GM23248 (cell line): ENCODE measurements around the gene SELENOK. TPM values are rescaled to one million over a fixed set of nuclear protein-coding genes. Genes with fewer than 3 reads are reported as not detected.
A peak's percentile ranks its signal among the peaks of the same experiment; 100 is the strongest.

Source experiments
- DNase-seq: peaks from one replicate; pipeline ENCODE4 v3.0.0-alpha.2; 2015
- H2AFZ ChIP-seq: fragments of 200-600 bp; sonication (generic); 2 replicates; pipeline ENCODE4 v1.6.1; 2016; ENCODE audit warnings: antibody characterized with exemption
- H3F3A ChIP-seq: fragments of 200-600 bp; sonication (generic); 2 replicates; pipeline ENCODE4 v1.6.1; 2016; ENCODE audit warnings: mild to moderate bottlenecking, antibody characterized with exemption, mixed run types; ENCODE audit not compliant: insufficient read depth
- H3K27ac ChIP-seq: fragments of 200-600 bp; sonication (generic); 2 replicates; pipeline ENCODE4 v1.5.1; 2016; ENCODE audit warnings: mild to moderate bottlenecking
- H3K27me3 ChIP-seq: fragments of 200-600 bp; sonication (generic); replicated peaks from 2 replicates; pipeline ENCODE4 v1.6.1; 2016; ENCODE audit warnings: mild to moderate bottlenecking; ENCODE audit not compliant: insufficient read depth
- H3K36me3 ChIP-seq: fragments of 200-600 bp; sonication (generic); 2 replicates; pipeline ENCODE4 v1.6.1; 2016; ENCODE audit warnings: low read depth, mild to moderate bottlenecking
- H3K4me1 ChIP-seq: fragments of 200-600 bp; sonication (generic); 2 replicates; pipeline ENCODE4 v1.6.1; 2016; ENCODE audit warnings: mild to moderate bottlenecking; ENCODE audit not compliant: insufficient read depth
- H3K4me2 ChIP-seq: fragments of 200-600 bp; sonication (generic); one replicate; pipeline ENCODE4 v1.6.1; 2016; ENCODE audit warnings: mild to moderate bottlenecking; ENCODE audit not compliant: unreplicated experiment
- H3K4me3 ChIP-seq: fragments of 200-600 bp; sonication (generic); 2 replicates; pipeline ENCODE4 v1.5.1; 2016; ENCODE audit warnings: mild to moderate bottlenecking
- H3K79me2 ChIP-seq: fragments of 200-600 bp; sonication (generic); 2 replicates; pipeline ENCODE4 v1.6.1; 2016; ENCODE audit warnings: mild to moderate bottlenecking; ENCODE audit not compliant: insufficient read depth
- H3K9ac ChIP-seq: fragments of 200-600 bp; sonication (generic); 2 replicates; pipeline ENCODE4 v1.6.1; 2016; ENCODE audit warnings: mild to moderate bottlenecking
- H3K9me2 ChIP-seq: fragments of 200-600 bp; sonication (generic); 2 replicates; pipeline ENCODE4 v1.6.1; 2016; ENCODE audit warnings: mixed run types, mild to moderate bottlenecking, moderate library complexity; ENCODE audit not compliant: insufficient read depth
- H3K9me3 ChIP-seq: fragments of 200-600 bp; sonication (generic); one replicate; pipeline ENCODE4 v1.6.1; 2017; ENCODE audit warnings: low read depth
- H4K20me1 ChIP-seq: fragments of 200-600 bp; sonication (generic); 2 replicates; pipeline ENCODE4 v1.6.0; 2016; ENCODE audit not compliant: insufficient read depth
- EZH2 ChIP-seq: fragments of 200-600 bp; sonication (generic); IDR thresholded peaks from 2 replicates; pipeline ENCODE4 v1.6.1; 2018; ENCODE audit warnings: antibody characterized with exemption, mild to moderate bottlenecking; ENCODE audit not compliant: insufficient read depth, poor library complexity, severe bottlenecking
- EZH2phosphoT487 ChIP-seq: fragments of 200-600 bp; sonication (generic); IDR thresholded peaks from 2 replicates; pipeline ENCODE4 v1.6.1; 2018; ENCODE audit warnings: antibody characterized with exemption, moderate library complexity, mild to moderate bottlenecking, low read depth; ENCODE audit not compliant: insufficient read depth
- WGBS, 2 experiments: methylation state at CpG; one replicate each; pipeline ENCODE4 v1.1.6; 2015 to 2017; ENCODE audit warnings: low lambda C conversion rate in 2 of 2, low coverage in 1 of 2; ENCODE audit errors: missing lambda C conversion rate in 2 of 2; 5-methylcytosine and 5-hydroxymethylcytosine counted together
- in situ Hi-C: fragments of 300-500 bp; cut with MboI; formaldehyde crosslinking; loops from 2 replicates; pipeline ENCODE4 v1.15.0; 2020
- polyA plus RNA-seq: library from polyadenylated mRNA; unstranded; fragments of >200 nt; fragmentation: Nextera tagmentation; extraction: Ambion mirVana; gene quantifications from 2 replicates; pipeline ENCODE4 v1.2.1, GENCODE V29; 2016
- total RNA-seq: library from RNA; depleted of rRNA; stranded (reverse); fragments of >200 nt; shearing (Covaris generic); gene quantifications from 2 replicates; pipeline ENCODE4 v1.2.3, GENCODE V29; 2014

SELENOK gene
- total and polyA plus RNA-seq, 2 experiments from 2014 or later = 37.5 to 97.5 TPM

- peaks cover 13% of the 10 kb centered on the region; the same call in 1 of the 2 replicates for H3K27me3 ChIP-seq
- TF ChIP-seq EZH2 = no peak
- WGBS, 2 experiments = 13% methylated on average over 1 of the region's 1 CpG
These were observed 29.6 kb upstream of the SELENOK start for GRCh38 chr3:53921296-53921695.

GRCh38 chr3:53919741-53920140, 28.1 kb upstream of the SELENOK start:
- H2AFZ ChIP-seq = no peak overlapping the region
- 33 to 40% methylated on average over 2 of the region's 2 CpGs for WGBS, 2 experiments
- no peaks in the 10 kb centered on the region for H4K20me1 ChIP-seq
- no peaks in the 10 kb centered on the region for H3K9me3 ChIP-seq
- H3K4me3 ChIP-seq = no peak overlapping the region
- H3K9ac ChIP-seq = no peak overlapping the region
- no peak for DNase-seq
- no peaks in the 10 kb centered on the region for H3K36me3 ChIP-seq
- no peak overlapping the region for H3K27ac ChIP-seq
- H3K4me1 ChIP-seq = no peaks in the 10 kb centered on the region
- H3K9me2 ChIP-seq = no peaks in the 10 kb centered on the region
- no peak for TF ChIP-seq EZH2phosphoT487
- no peak for TF ChIP-seq EZH2
- no peaks in the 10 kb centered on the region for H3K79me2 ChIP-seq
- no peak overlapping the region for H3K4me2 ChIP-seq
- H3F3A ChIP-seq = no peaks in the 10 kb centered on the region
- in situ Hi-C loops = no loop called here
- peaks cover 18% of the 10 kb centered on the region; the same call in 1 of the 2 replicates for H3K27me3 ChIP-seq

More at GRCh38 chr3:53921296-53921695, 29.6 kb upstream of the SELENOK start:
- Histone ChIP-seq H3K27ac (no peak overlapping the region), H3K4me2 (no peak overlapping the region), H3F3A (no peaks in the 10 kb centered on the region), H3K4me1 (no peaks in the 10 kb centered on the region), H3K9me3 (no peaks in the 10 kb centered on the region), H4K20me1 (no peaks in the 10 kb centered on the region), H3K36me3 (no peaks in the 10 kb centered on the region), H3K4me3 (no peak overlapping the region), H3K79me2 (no peaks in the 10 kb centered on the region), H3K9me2 (no peaks in the 10 kb centered on the region), H3K9ac (no peak overlapping the region), H2AFZ (no peak overlapping the region)
- in situ Hi-C loops = no loop called here
- peak; percentile 54 for DNase-seq

GRCh38 chr3:53913401-53913800, 21.7 kb upstream of the SELENOK start:
- no peaks in the 10 kb centered on the region for H3F3A ChIP-seq
- H3K9ac ChIP-seq = no peak overlapping the region
- H3K36me3 ChIP-seq = no peaks in the 10 kb centered on the region
- no peaks in the 10 kb centered on the region for H3K9me2 ChIP-seq
- in situ Hi-C loops = no loop called here
- no peaks in the 10 kb centered on the region for H4K20me1 ChIP-seq
- no peak overlapping the region for H3K4me3 ChIP-seq
- no peaks in the 10 kb centered on the region for H3K9me3 ChIP-seq
- WGBS, 2 experiments = 65% methylated on average over 7 to 8 of the region's 8 CpGs
- H3K79me2 ChIP-seq = no peaks in the 10 kb centered on the region
- no peaks in the 10 kb centered on the region for H3K4me1 ChIP-seq
- no peak for TF ChIP-seq EZH2
- no peak for TF ChIP-seq EZH2phosphoT487
- DNase-seq = no peak
- H2AFZ ChIP-seq = no peak overlapping the region
- H3K27me3 ChIP-seq = peaks cover 11% of the 10 kb centered on the region; the same call in 1 of the 2 replicates
- no peak overlapping the region for H3K27ac ChIP-seq
- H3K4me2 ChIP-seq = no peak overlapping the region

GRCh38 chr3:53902711-53903110, 11.1 kb upstream of the SELENOK start:
- H3K9me3 ChIP-seq = no peaks in the 10 kb centered on the region
- no peaks in the 10 kb centered on the region for H3K9me2 ChIP-seq
- no peaks in the 10 kb centered on the region for H3K4me1 ChIP-seq
- no peaks in the 10 kb centered on the region for H3K27me3 ChIP-seq
- no peaks in the 10 kb centered on the region for H4K20me1 ChIP-seq
- H3K27ac ChIP-seq = no peak overlapping the region
- in situ Hi-C loops = no loop called here
- no peak for DNase-seq
- H3F3A ChIP-seq = no peaks in the 10 kb centered on the region
- no peak overlapping the region for H3K4me3 ChIP-seq
- H3K4me2 ChIP-seq = no peak overlapping the region
- H3K79me2 ChIP-seq = no peaks in the 10 kb centered on the region
- no peak overlapping the region for H2AFZ ChIP-seq
- TF ChIP-seq EZH2phosphoT487 (no peak), EZH2 (no peak)
- H3K36me3 ChIP-seq = no peaks in the 10 kb centered on the region
- H3K9ac ChIP-seq = no peak overlapping the region
- WGBS, 2 experiments = 47 to 63% methylated on average over 5 of the region's 5 CpGs

GRCh38 chr3:53902067-53902466, 10.4 kb upstream of the SELENOK start:
- H4K20me1 ChIP-seq = no peaks in the 10 kb centered on the region
- no peak overlapping the region for H3K4me2 ChIP-seq
- WGBS, 2 experiments = 0% methylated on average over 1 of the region's 1 CpG
- no peak for TF ChIP-seq EZH2phosphoT487
- no peak overlapping the region for H3K9ac ChIP-seq
- no peak overlapping the region for H3K4me3 ChIP-seq
- H3F3A ChIP-seq = no peaks in the 10 kb centered on the region
- no peaks in the 10 kb centered on the region for H3K9me2 ChIP-seq
- DNase-seq = no peak
- H3K79me2 ChIP-seq = no peaks in the 10 kb centered on the region
- in situ Hi-C loops = no loop called here
- H3K36me3 ChIP-seq = no peaks in the 10 kb centered on the region
- no peak overlapping the region for H2AFZ ChIP-seq
- 0 out of 2 replicates have a peak, but pooled peaks cover 5% of the 10 kb centered on the region for H3K27me3 ChIP-seq
- H3K9me3 ChIP-seq = no peaks in the 10 kb centered on the region
- H3K27ac ChIP-seq = no peak overlapping the region
- no peaks in the 10 kb centered on the region for H3K4me1 ChIP-seq
